ENCODE data around the gene PSMA2.

Gene PSMA2

GRCh38 chr7:42940985-42941847, 9.2 kb upstream of the PSMA2 start:
- peak; percentile 40 to 56 for DNase-seq (ENCODE audit: low read depth in 1 of 2, low spot score in 1 of 2)

DNA sequence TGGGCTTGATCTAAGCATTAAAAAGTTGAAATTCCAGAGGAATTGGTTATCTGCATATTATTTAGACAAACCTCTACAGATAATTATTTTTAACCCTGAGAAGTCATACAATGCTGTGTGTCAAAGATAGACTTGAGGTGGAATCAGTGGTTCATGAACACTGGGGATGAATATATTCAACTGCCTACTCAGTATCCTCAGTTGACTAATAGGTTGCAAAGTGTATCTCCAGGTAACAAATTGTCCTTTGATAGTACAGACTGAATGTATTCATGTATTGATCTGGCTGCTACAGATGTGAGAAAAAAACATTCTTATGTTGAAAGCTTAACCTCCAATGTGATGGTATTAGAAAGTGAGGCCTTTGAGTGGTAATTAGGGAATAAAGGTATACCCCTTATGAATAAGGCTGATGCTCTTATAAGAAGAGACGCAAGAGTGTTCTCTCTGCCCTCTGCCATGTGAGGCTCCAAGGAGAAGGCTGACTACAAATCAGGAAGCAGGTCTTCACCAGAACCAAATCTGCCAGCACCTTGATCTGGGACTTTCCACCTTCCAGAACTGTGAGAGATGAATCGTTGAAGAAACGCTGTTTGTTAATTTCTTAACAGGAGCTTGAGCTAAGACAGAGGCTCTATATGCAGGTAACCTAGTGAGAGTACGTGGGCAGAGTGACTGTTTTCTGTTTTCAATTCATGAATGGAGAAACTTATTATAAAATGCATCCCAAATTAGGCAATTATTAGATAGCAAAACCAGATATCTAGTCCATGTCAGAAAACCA, 7.7 kb upstream of the PSMA2 start:
- DNase-seq (ENCODE audit: low read depth in 1 of 2, low spot score in 1 of 2): no peak

DNA sequence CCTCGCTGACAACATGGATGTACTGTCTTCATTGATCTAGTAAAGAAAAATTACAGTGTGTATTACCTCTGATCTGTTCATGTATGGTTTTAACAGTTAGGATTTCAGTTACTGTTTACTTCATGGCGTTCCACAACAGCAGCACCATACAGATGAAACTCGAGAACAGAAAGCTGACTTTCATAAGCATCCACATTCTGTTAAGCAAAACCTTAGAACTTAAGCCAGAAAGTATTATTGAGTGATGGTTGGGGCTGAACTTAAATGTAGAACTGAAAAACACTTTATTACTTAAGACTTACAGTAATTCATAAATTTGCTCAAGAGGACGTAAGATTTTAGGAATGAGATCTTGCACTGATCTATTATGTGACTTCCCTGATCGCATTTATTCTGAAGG, 3.9 kb upstream of the PSMA2 start:
- DNase-seq (ENCODE audit: low read depth in 1 of 2, low spot score in 1 of 2): no peak

DNA sequence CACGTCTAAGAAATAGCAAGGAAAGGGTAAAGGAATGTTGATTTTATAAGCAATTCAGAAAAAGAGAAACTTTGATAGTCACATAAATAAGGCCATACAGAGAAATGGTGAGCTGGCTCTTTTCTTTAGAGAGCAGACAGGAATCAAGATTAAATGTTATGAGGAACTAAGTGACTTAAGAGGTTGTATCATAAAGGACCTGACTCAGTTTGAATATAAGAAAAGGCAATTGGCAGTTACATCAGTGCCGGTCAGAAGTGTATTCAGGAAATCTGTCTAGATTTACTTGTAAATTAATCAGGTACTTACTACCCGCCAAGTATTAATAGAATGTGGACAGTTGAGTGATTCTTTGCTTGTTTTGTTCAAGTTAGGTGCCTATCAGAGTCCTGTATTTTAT, 2.3 kb upstream of the PSMA2 start:
- no peak for DNase-seq (ENCODE audit: low read depth in 1 of 2, low spot score in 1 of 2)

GRCh38 chr7:42932811-42933591, 1.0 kb upstream of the PSMA2 start:
- no peak for DNase-seq (ENCODE audit: low read depth in 1 of 2, low spot score in 1 of 2)

DNA sequence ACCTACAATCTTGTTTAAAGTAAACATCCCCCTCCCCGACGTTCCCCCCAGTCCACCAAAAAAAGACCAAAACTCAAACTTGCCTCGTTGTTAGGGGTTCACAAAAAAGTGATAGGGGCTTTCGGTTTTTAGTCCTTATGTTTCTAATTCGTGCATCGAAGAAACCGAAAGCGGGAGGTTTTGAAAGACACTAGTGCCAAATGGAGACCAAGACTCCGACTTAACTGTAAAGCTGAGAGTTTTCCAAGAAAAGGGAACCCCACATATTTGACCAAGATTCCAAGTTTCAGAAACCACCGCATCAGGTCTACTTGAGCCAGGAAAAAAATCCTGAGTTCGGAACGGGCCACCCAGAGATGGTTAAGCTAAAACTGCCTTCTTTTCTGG, 534 bp downstream of the PSMA2 start:
- no peak for DNase-seq (ENCODE audit: low read depth in 1 of 2, low spot score in 1 of 2)

DNA sequence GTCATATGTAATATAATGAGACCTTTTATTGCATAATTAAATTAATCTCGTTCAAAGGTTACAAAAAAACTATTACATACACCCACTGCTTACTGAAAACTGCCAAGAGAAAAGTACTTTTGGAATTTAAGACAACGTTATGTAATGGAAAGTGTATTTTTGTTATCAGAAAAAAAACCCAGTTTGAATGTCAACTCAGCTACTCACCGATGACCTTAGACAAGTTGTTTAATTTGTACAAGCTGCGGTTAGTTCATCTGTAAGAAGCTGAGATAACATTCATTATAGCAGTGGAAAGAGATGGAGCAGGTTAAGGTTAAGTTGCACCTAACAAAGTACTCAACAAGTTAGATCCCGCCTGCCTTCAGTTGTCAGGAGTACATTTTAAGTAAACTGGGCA, 1.1 kb downstream of the PSMA2 start:
- no peak for DNase-seq (ENCODE audit: low read depth in 1 of 2, low spot score in 1 of 2)

DNA sequence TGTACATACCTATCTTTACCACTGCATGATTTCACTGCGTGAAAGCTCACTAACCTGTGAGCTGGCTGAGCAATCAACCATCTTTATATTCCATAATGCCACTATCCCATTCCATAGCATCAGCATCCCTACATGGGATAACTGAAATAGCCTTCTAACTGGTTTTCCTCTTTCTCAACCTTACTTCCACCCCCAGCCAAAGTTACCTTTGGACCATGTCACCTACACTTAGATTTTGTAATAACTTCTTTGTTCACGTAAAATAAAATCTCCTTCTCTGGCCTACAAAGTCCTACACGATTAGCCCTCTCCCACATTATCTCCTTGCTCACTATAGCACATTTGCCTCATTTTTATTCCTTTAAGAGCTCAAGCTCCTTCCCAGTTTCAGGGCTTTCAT, 2.5 kb downstream of the PSMA2 start:
- DNase-seq (ENCODE audit: low read depth in 1 of 2, low spot score in 1 of 2): no peak

- DNase-seq (ENCODE audit: low read depth in 1 of 2, low spot score in 1 of 2): no peak
Measured at GRCh38 chr7:42928754-42929153, 3.2 kb downstream of the PSMA2 start.

- DNase-seq (ENCODE audit: low read depth in 1 of 2, low spot score in 1 of 2): no peak
Measured at GRCh38 chr7:42926204-42926603, 5.8 kb downstream of the PSMA2 start.

DNA sequence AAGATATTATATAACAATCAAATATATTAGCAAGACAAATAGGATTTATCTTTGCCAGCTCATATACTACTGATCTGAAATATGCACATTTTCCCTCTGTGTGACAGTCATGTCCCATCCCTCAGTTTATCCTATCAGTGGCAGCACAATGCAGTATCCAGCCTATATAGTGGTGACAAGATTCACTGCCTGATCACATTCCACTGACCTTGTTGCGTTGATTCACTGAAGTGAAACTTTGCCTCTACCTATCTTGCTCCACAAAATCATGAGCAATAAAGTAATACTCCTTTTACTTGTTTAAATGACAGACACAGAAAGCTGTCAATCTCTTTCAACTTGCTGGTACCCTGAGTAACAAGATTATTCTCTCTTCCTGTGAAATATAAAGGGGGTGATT, 6.3 kb downstream of the PSMA2 start:
- no peak for DNase-seq (ENCODE audit: low read depth in 1 of 2, low spot score in 1 of 2)

DNA sequence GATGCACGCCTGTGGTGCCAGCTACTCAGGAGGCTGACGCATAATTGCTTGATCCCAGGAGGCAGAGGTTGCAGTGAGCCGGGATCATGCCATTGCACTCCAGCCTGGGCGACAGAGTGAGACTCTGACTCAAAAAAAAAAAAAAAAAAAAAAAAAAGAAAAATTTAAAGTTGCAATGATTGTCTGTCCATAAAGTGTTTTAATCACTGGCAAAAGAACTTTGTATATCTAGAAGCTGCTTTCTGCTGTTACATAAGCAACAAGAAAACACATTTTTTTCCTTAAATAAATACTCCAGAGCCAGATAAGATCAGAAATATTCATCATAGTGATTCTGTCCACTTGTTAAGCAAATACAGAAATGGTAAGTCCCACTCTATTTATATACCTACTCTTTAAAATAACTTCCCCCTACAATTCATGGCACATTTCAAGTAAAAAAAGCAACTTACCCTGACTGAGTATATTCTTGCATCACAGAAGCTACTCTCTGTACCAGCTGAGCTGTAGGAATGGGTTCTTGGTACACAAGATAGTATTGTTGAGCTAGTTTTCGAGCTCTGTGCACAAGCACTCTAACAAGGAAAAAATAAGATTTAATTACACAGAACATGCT, 7.6 kb downstream of the PSMA2 start:
- no peak for DNase-seq (ENCODE audit: low read depth in 1 of 2, low spot score in 1 of 2)

DNA sequence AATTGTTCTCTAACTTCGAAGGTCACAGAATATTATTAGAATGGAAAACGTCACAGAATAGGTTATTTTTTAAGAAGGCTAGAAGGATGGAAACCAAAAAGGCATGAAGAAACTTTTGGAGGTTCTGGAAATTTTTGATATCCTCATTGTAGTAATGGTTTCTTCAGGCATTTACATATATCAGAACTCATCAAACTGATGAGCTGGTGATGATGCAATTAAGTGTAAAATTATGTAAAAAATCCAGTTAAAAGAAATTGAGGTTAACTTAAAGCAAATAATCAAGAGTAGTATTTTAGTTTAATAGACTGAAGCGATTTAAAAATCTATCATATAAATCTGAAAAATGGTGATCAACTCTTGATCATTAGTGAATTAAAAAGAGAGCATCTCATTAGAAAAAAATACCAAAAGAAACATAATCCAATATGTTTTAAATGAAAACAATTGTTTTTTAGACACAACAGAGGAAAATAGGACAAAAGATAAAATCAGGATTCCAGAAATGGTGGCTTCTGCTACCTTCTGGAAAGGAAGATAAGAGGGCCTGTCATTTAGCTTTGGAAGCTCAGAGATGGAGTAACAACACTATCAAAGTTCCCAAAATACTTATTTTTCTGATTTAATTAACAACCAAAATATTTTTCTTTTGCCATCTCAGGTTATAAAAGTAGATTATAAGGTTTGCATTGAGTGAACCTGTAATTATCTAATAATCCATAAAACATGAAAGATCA, 9.8 kb downstream of the PSMA2 start:
- DNase-seq (ENCODE audit: low read depth in 1 of 2, low spot score in 1 of 2): no peak

DNA sequence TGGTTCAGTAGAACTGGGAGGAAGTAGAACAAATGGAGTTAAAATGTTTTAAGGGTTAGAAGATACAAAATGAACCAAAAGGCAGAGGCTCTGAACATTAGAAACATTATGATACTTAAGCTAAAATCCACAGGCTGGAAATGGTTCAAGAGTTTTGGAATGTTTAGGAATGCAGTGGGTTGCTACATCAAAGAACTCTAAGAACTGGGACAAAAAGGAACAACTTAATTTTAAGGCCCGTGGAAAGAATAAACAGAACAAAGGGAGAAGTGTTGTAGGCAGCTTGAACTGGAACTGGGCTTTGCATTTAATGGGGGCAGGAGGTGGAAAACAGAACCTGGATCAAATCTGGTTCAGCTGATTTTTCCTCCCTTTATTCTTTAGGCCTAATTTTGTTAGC, 16.6 kb downstream of the PSMA2 start:
- DNase-seq (ENCODE audit: low read depth in 1 of 2, low spot score in 1 of 2): no peak

- DNase-seq (ENCODE audit: low read depth in 1 of 2, low spot score in 1 of 2): no peak
Measured at GRCh38 chr7:42914421-42915045, 17.4 kb downstream of the PSMA2 start.

DNA sequence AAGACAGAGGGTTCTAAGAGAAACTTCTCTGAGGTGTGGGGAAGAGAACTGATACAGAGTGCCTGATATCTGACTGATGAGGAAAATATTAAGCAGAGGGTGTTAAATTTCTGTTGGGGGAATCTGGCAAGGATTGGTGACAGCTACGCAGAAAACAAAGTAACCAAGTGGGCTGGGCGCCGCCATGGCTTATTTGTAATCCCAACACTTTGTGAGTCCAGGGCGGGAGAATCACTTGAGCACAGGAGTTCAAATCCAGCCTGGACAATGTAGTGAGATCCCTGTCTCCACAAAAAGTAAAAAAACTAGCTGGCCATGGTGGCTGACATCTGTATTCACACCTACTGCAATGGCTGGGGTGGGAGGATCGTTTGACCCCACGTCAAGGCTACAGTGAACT, 18.0 kb downstream of the PSMA2 start:
- DNase-seq (ENCODE audit: low read depth in 1 of 2, low spot score in 1 of 2): no peak

GRCh38 chr7:42913591-42913990, 18.4 kb downstream of the PSMA2 start:
- no peak for DNase-seq (ENCODE audit: low read depth in 1 of 2, low spot score in 1 of 2)

GRCh38 chr7:42911454-42912447, 20.2 kb downstream of the PSMA2 start, which contains the start of gene C7orf25:
Gene C7orf25 (minus strand): TSS chr7:42912070. CDS start chr7:42910900, 1,170 bp downstream.
- DNase-seq (ENCODE audit: low read depth in 1 of 2, low spot score in 1 of 2): peak; percentile 90 to 91

DNA sequence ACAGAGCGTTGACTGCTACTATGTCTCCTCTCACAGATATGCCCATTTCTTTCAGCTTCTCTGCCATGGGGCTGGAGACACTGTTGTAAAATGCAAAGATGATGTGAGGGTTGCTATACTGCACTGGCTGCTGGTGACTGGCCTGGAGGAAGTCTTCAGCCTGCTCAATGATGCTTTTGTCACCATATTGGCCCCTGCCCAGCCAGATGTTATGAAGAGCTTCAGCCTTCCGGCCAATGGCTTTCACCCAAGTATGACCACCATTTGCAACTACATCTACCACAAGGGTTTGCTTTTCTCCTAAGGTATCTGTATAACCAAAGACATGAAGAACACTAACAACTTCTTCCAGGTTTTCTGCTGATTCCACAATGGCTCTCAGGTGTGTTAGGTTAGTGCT, 21.7 kb downstream of the PSMA2 start:
- no peak for DNase-seq (ENCODE audit: low read depth in 1 of 2, low spot score in 1 of 2)
